HCT116 (cell line): ENCODE results near the gene GALNT2. TPM values are rescaled to one million over a fixed set of nuclear protein-coding genes. Genes with fewer than 3 reads are reported as not detected.

Experiments used
- ATAC-seq: fragments of 200-7000 bp; cut with Tn5 transposase; 2 replicates; pipeline ENCODE4 v1.9.1; 2020; ENCODE audit warnings: mild to moderate bottlenecking, moderate library complexity
- BruUV-seq: library from RNA; stranded (reverse); fragments of 400-500 nt; replicated peaks from 2 replicates; lab custom pipeline; 2021; lab: Mats Ljungman, UMichigan
- CTCF ChIA-PET: fragments of 300-600 bp; sonication (Branson Sonifier 250); formaldehyde crosslinking; loops from one replicate; lab custom pipeline; 2021; ENCODE audit warnings: antibody characterized with exemption; lab: Charles Lee
- POLR2A ChIA-PET: fragments of 300-600, 350-600 bp; sonication (Branson Sonifier 250); formaldehyde crosslinking; loops from one replicate; lab custom pipeline; 2021; ENCODE audit warnings: antibody characterized with exemption; lab: Charles Lee
- RAD21 ChIA-PET, 2 experiments: fragments of 300-600 bp; sonication (Branson Sonifier 250); formaldehyde crosslinking; loops; one replicate each; lab custom pipeline; 2023; ENCODE audit warnings: low total read pairs in 2 of 2; ENCODE audit not compliant: uncharacterized antibody in 2 of 2, unreplicated experiment in 2 of 2, low non-redundant PET in 1 of 2; lab: Charles Lee
- DNase-seq: peaks from one replicate; pipeline ENCODE4 v3.0.0-alpha.2; 2010; ENCODE audit warnings: low read depth, low spot score
- H2AFZ ChIP-seq: fragments of 200-600 bp; shearing (Covaris generic), sonication (generic); 2 replicates; pipeline ENCODE4 v1.6.1; 2017; ENCODE audit warnings: low read depth, mixed run types, mixed read lengths, antibody characterized with exemption, low read length; ENCODE audit not compliant: poor library complexity, severe bottlenecking
- H3K27ac ChIP-seq: 2 replicates; pipeline ENCODE4 v1.5.1; 2012; ENCODE audit warnings: low read depth, low read length
- H3K27me3 ChIP-seq: fragments of 200-600 bp; sonication (generic); 2 replicates; pipeline ENCODE4 v1.6.1; 2016; ENCODE audit warnings: mixed run types, low read length, mixed read lengths; ENCODE audit not compliant: insufficient read depth
- H3K36me3 ChIP-seq, 2 experiments: fragments of 200-500 bp in 1 of 2; fragments of 200-600 bp in 1 of 2; sonication (Bioruptor generic) in 1 of 2; sonication (generic) in 1 of 2; 2 replicates each; pipeline versions ENCODE4 v1.5.1 to v1.6.1; 2014 to 2016; ENCODE audit warnings: low read length in 2 of 2, inconsistent platforms in 1 of 2, mixed read lengths in 1 of 2, mixed run types in 1 of 2; ENCODE audit not compliant: insufficient read depth in 2 of 2, control insufficient read depth in 1 of 2
- H3K4me1 ChIP-seq, 2 experiments: fragments of 200-600 bp in 1 of 2; sonication (generic) in 1 of 2; 2 replicates each; pipeline versions ENCODE4 v1.5.1 to v1.6.1; 2012 to 2017; ENCODE audit warnings: low read length in 2 of 2, inconsistent platforms in 1 of 2, mild to moderate bottlenecking in 1 of 2, mixed read lengths in 1 of 2, mixed run types in 1 of 2, moderate library complexity in 1 of 2; ENCODE audit not compliant: insufficient read depth in 2 of 2, control insufficient read depth in 1 of 2
- H3K4me2 ChIP-seq: fragments of 200-600 bp; sonication (generic); 2 replicates; pipeline ENCODE4 v1.6.1; 2017; ENCODE audit warnings: mixed run types, low read length, mixed read lengths
- H3K4me3 ChIP-seq, 2 experiments: fragments of 200-600 bp in 1 of 2; sonication (generic) in 1 of 2; replicated peaks in 1 of 2; 2 replicates each; pipeline ENCODE4 v1.5.1; 2011 to 2016; ENCODE audit warnings: low read length in 2 of 2, control low read depth in 1 of 2, low read depth in 1 of 2, mild to moderate bottlenecking in 1 of 2, mixed read lengths in 1 of 2, mixed run types in 1 of 2
- H3K79me2 ChIP-seq: fragments of 200-600 bp; sonication (generic); 2 replicates; pipeline ENCODE4 v1.6.1; 2017; ENCODE audit warnings: mild to moderate bottlenecking, mixed run types, low read length, moderate library complexity, mixed read lengths; ENCODE audit not compliant: insufficient read depth
- H3K9ac ChIP-seq: fragments of 200-600 bp; sonication (generic); 2 replicates; pipeline ENCODE4 v1.6.1; 2016; ENCODE audit warnings: low read length, mixed read lengths
- H3K9me2 ChIP-seq: fragments of 200-600 bp; sonication (generic), shearing (Covaris generic); 2 replicates; pipeline ENCODE4 v1.6.1; 2017; ENCODE audit warnings: mixed run types, mild to moderate bottlenecking, moderate library complexity; ENCODE audit not compliant: insufficient read depth
- H3K9me3 ChIP-seq, 2 experiments: fragments of 200-500 bp in 1 of 2; fragments of 200-600 bp in 1 of 2; sonication (Bioruptor generic) in 1 of 2; sonication (generic) in 1 of 2; 2 replicates each; pipeline ENCODE4 v1.6.1; 2014 to 2017; ENCODE audit warnings: low read length in 2 of 2, mixed read lengths in 2 of 2, inconsistent platforms in 1 of 2, low read depth in 1 of 2, mild to moderate bottlenecking in 1 of 2, mixed run types in 1 of 2, moderate library complexity in 1 of 2; ENCODE audit not compliant: control insufficient read depth in 1 of 2, insufficient read depth in 1 of 2
- H4K20me1 ChIP-seq: fragments of 200-600 bp; sonication (generic), shearing (Covaris generic); 2 replicates; pipeline ENCODE4 v1.6.1; 2017; ENCODE audit warnings: mixed run types, mild to moderate bottlenecking, moderate library complexity; ENCODE audit not compliant: insufficient read depth
- CEBPB ChIP-seq: IDR thresholded peaks from 2 replicates; pipeline ENCODE4 v1.6.1; 2012; ENCODE audit warnings: low read depth
- CTCF ChIP-seq, 3 experiments: fragments of 200-600 bp in 1 of 3; sonication (generic) in 1 of 3; IDR thresholded peaks in 2 of 3; conservative IDR thresholded peaks in 1 of 3; 2 replicates each; pipeline ENCODE4 v1.5.1; 2012 to 2017; ENCODE audit warnings: low read depth in 2 of 3, low read length in 2 of 3, antibody characterized with exemption in 1 of 3, borderline replicate concordance in 1 of 3, control low read depth in 1 of 3, mild to moderate bottlenecking in 1 of 3, mixed read lengths in 1 of 3, mixed run types in 1 of 3, moderate library complexity in 1 of 3; ENCODE audit not compliant: insufficient read depth in 1 of 3
- EGR1 ChIP-seq: IDR thresholded peaks from 2 replicates; pipeline ENCODE4 v1.6.1; 2012; ENCODE audit warnings: low read depth
- ELF1 ChIP-seq: IDR thresholded peaks from 2 replicates; pipeline ENCODE4 v1.6.1; 2012; ENCODE audit warnings: low read depth, borderline replicate concordance
- FOSL1 ChIP-seq: IDR thresholded peaks from 2 replicates; pipeline ENCODE4 v1.6.1; 2012; ENCODE audit warnings: low read depth
- JUND ChIP-seq: IDR thresholded peaks from 2 replicates; pipeline ENCODE4 v1.6.1; 2012
- POLR2AphosphoS5 ChIP-seq: IDR thresholded peaks from 2 replicates; pipeline ENCODE4 v1.6.1; 2011; ENCODE audit warnings: mild to moderate bottlenecking, low read depth, low read length, moderate library complexity
- RAD21 ChIP-seq: IDR thresholded peaks from 2 replicates; pipeline ENCODE4 v1.6.1; 2012; ENCODE audit warnings: low read depth, mild to moderate bottlenecking
- REST ChIP-seq: IDR thresholded peaks from 2 replicates; pipeline ENCODE4 v1.6.1; 2012; ENCODE audit warnings: low read depth
- SIN3A ChIP-seq: IDR thresholded peaks from 2 replicates; pipeline ENCODE4 v1.6.1; 2012; ENCODE audit warnings: low read depth
- SP1 ChIP-seq: IDR thresholded peaks from 2 replicates; pipeline ENCODE4 v1.6.1; 2012; ENCODE audit warnings: low read depth
- SRF ChIP-seq: IDR thresholded peaks from 2 replicates; pipeline ENCODE4 v1.6.1; 2012; ENCODE audit warnings: low read depth
- TCF7L2 ChIP-seq: IDR thresholded peaks from 2 replicates; pipeline ENCODE4 v1.7.0; 2011; ENCODE audit warnings: borderline replicate concordance, inconsistent platforms; ENCODE audit not compliant: insufficient read depth, insufficient read length; ENCODE audit errors: extremely low read depth
- ZBTB33 ChIP-seq: IDR thresholded peaks from 2 replicates; pipeline ENCODE4 v1.6.1; 2011; ENCODE audit warnings: mild to moderate bottlenecking, low read length, moderate library complexity; ENCODE audit not compliant: insufficient replicate concordance; ENCODE audit errors: extremely low read depth
- ZNF274 ChIP-seq: fragments of 200-500 bp; sonication (Bioruptor generic); IDR thresholded peaks from 2 replicates; pipeline ENCODE4 v1.6.1; 2014; ENCODE audit warnings: mild to moderate bottlenecking, low read depth, low read length, inconsistent platforms
- intact Hi-C: fragments of 100-400 bp; cut with micrococcal nuclease; formaldehyde crosslinking; loops from 2 replicates; pipeline ENCODE4 v1.10.0; 2022
- total RNA-seq: library from RNA; stranded (reverse); gene quantifications from one replicate; pipeline ENCODE4 v1.2.1, GENCODE V29; 2021; ENCODE audit not compliant: unreplicated experiment

GALNT2 gene
- total RNA-seq, 1 experiment from 2014 or later, result 40.8 TPM

GRCh38 chr1:230226007-230226800, 159.2 kb downstream of the GALNT2 start:
- TF ChIP-seq SRF (no peak), TCF7L2 (no peak), JUND (no peak), FOSL1 (no peak), EGR1 (no peak), ZNF274 (no peak), POLR2AphosphoS5 (no peak), ELF1 (no peak), SP1 (no peak), REST (no peak), SIN3A (no peak), ZBTB33 (no peak), CEBPB (no peak), RAD21 (no peak), CTCF (IDR thresholded peaks at IDR 0.05 in 2 of 3, conservative IDR thresholded peaks at IDR 0.05 in 1 of 3; ENCODE audit: borderline replicate concordance in 1 of 3, insufficient read depth in 1 of 3, low read depth in 2 of 3, low read length in 2 of 3) (no peak)
- no peaks in the 10 kb centered on the region for H3K9me3 ChIP-seq
- no peaks in the 10 kb centered on the region for H3K36me3 ChIP-seq
- no peaks in the 10 kb centered on the region for H4K20me1 ChIP-seq
- no peaks in the 10 kb centered on the region for H3K27me3 ChIP-seq
- ChIA-PET RAD21 (no interaction called here), POLR2A (no interaction called here), CTCF (no interaction called here)
- H3K27ac ChIP-seq, result no peak overlapping the region
- H2AFZ ChIP-seq, result no peak overlapping the region
- H3K4me2 ChIP-seq, result no peak overlapping the region
- no TSS peak for BruUV-seq
- H3K4me3 ChIP-seq, result no peak overlapping the region
- no peaks in the 10 kb centered on the region for H3K79me2 ChIP-seq
- no peak for ATAC-seq
- no peaks in the 10 kb centered on the region for H3K4me1 ChIP-seq
- no peak for DNase-seq
- no peak overlapping the region for H3K9ac ChIP-seq
- intact Hi-C loops, result no loop called here
- H3K9me2 ChIP-seq, result no peaks in the 10 kb centered on the region; the same call in 1 of the 2 replicates
